GM21786 (cell line): ENCODE results near the gene DHX8.

Source experiments
- ATAC-seq: cut with Tn5 transposase; IDR thresholded peaks from one replicate; pipeline ENCODE4 v1.9.1; 2021; ENCODE audit not compliant: unreplicated experiment

DHX8 gene

DNA sequence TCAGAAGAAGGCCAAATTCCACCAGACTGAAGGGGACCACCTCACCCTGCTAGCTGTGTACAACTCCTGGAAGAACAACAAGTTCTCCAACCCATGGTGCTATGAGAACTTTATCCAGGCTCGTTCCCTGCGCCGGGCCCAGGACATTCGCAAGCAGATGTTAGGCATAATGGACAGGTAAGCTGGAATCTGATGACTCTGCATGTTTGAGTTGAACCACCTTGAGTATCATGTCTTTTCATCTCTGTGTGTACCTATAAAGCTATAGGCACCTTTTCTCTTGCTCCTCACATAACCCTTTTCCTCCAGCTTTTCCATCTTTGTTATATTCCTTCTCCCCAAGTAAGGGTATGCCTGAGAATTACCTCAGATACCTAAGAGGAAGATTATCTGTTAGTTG, 37.6 kb downstream of the DHX8 start:
- ATAC-seq = no peak

DNA sequence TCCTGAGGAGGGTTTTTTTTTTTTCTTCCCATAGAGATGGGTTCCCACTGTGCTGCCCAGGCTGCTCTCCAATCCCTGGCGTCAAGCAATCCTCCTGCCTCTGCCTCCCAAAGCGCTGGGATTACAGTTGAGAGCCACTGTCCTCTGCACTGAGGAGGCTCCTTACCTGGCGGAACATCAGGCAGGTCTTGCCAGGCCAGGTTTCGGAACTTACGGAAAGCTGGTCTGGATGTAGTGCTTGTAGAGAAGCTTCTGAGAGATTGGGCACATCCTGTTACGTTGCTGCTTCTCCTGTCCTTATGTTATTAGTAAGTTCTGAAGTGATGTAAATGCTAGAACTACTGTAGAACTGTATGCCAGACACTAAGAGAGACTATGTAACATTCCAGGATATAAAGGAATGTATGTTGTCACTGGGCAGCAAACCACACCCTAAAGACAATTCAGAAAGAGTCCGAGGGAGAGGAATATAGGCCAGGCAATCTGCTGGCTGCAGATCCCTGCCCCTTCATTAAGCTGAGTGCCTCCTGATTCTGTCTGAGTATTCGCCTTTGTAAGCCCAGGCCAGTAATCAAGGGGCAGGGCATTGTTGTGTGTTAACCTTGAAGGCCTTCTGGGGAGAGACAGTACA, 41.3 kb downstream of the DHX8 start:
- no peak for ATAC-seq

DNA sequence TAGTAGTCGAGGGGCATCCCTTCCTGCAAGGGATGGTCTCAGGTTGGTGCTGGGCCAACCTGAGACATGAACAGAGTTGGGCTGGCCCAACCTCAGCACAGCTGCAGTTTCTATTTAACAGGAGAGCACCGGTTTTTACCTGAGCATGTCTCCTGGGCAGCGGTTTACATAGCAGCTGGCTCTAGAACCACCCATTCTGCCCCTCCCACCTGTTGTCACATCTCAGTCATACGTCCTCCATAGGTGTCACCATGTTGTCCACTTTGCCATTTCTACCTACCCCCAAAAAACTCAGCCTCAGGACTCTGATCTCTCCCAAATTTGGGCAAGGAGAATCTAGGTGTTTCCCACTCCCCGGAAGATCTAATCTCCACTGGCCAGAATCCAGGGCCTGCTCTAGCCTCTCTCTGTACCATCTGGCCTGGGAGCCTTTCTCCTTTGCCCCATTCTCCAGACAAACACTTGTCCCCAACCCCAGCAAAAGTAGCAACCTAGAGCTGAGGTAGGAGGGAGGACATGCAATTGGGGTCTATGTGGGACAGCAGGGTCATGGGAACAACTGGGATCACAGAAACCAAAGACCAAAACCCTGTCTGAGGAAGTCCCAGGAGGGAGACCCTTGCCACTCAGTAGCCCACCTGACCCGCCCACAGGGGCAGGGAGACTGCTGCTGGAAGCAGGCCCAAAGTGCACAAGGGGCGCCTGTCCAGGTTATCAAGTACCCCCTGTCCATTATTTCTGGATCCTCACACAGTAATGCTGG, 43.3 kb downstream of the DHX8 start:
- no peak for ATAC-seq

DNA sequence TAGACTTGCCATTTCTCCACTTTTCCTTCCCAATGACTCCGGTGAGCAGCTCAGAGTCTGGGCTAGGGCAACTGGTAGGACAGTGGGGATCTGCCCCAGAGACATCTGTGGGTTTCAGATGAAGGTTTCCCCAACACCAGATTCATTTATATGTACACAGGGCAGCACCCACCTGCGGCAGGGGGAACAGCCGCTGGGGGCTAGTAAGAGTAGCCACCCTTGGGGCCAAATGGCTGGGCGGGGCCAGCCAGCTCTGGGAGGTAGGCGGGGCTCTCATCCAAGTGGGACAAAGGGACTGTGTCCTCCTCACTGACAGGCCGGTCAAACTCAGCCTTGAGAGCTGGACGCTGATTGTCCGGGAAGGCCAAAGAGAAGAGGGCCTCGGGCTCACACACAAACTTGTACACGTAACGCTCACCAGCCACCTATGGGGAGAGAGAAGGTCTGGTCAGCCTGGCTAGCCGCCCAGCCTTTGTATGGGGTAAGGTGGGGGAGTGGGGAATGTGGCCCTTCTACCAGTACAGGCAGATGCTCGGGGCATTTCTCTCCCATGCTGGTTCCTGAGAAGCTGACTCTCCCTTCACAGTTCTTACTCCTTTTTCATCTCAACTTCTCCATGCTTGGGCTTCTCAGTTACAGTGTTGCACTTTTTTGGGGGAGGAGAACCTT, 44.7 kb downstream of the DHX8 start:
- no peak for ATAC-seq

DNA sequence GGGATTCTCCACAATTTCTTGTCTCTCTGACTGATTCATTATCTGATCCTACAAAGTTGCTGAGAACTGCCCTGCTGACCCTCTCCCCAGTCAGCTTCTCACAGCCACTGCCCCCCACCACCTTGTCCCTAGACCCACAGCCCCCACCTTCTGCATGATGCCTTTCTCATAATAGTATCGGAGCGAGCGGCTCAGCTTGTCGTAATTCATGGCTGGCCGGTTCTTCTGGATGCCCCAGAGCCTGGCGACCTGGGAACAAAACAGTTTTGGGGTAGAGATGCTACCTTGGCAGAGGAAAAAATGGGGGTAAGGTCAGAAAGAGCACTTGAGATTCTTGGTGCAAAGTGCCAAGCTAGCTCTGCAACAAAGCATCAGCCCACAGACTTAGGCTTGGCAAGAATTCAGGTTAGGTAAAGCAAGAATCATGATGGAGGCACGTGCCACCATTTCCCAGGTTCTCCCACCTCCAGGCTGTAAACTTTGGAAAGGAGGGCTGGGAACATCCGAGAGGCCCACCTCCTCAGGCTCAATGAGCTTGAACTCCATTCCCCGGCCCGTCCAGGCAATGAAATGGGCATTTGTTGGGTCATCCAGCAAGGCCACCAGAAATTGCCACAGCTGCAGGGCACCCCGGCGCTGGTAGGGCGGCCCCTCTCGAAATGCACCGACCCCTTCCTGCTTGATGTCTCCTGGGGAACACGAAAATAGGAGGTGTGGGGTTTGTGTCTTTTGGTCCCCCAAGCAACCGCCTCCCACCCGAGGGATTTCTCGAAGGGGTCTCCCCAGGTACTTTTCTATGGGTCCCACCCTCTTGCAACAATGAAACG, 45.4 kb downstream of the DHX8 start:
- ATAC-seq = no peak

DNA sequence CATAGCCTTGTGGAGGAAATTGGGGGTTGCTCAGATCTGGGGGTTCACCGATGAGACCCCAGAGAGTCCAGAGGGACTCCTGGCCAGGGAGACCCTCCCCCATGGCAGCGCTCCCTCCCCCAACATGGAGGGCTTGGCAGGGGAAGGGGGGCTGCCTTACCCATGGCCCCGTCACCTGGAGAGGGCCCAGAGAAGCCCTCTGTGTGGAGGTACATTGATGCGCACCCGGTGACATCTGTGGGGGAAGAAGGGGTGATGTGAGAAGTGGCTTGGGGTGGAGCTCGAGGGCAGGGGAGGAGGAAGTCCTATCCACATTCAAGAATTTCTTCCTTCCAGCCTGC, 46.1 kb downstream of the DHX8 start:
- ATAC-seq = no peak

DNA sequence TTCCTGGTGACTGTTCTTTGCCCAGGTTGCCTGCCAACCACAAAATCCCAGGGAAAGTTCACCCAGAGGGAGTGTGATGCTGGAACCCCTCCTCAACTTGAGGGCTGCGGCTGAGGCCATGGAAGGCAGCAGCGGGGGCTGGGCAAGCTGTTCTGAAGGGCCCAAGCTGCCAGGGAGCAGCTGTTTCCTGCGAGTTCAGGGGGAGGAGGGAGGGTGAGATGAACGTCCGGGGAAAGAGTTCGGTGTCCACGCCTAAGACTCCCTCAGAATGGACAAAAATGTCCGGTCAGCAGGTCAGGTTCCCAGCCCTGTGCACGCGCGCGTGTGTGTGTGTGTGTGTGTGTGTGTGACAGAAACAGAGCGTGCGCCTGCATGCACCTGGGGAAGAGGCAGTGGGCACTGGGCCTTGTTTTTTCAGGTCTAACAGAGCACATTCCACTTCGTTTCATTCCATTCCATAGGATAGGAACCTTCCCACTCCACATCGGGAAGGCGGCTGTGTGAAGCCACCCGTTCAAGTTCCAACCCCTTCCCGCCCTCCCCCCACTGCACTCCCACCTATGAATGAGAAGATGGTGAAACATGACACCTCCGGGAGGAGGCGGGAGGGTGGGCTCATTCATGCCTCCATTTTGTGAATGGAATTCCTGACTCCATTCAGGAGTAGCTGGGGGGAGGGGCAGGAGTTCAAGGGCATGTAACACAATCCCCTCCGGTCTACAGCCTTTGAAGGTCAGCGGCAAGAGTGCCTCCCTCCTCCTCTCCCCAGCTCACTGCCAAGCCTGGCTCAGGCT, 46.7 kb downstream of the DHX8 start:
- ATAC-seq = no peak

DNA sequence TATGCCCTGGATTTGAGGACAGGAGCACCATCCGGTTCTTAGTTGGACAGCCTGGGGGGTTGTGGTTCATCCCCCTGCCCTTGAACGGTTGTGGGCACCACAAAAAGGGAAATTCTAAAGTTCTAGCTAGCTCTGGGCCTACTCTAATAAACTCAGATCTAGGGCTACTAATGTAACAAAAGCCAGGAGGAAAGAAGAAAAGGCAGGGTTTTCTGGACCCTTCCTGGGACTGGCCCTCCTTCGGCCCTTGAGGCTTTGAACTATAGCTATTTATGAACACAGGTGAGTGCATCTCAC, 47.3 kb downstream of the DHX8 start:
- ATAC-seq = no peak

DNA sequence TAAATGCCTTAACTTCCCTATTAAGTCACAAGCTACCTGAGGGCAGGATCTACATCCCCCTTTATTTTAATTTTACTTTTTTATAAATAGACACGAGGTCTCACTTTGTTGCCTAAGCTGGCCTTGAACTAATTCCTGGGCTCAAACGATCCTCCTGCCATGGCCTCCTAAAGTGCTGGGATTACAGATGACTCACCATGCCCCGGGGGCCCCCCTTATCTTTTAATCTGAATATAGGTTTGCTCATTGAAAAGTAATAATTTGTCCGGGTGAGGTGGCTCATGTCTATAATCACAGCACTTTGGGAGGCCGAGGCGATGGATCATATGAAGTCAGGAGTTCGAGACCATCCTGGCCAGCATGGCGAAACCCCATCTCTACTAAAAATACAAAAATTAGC, 48.2 kb downstream of the DHX8 start:
- no peak for ATAC-seq

DNA sequence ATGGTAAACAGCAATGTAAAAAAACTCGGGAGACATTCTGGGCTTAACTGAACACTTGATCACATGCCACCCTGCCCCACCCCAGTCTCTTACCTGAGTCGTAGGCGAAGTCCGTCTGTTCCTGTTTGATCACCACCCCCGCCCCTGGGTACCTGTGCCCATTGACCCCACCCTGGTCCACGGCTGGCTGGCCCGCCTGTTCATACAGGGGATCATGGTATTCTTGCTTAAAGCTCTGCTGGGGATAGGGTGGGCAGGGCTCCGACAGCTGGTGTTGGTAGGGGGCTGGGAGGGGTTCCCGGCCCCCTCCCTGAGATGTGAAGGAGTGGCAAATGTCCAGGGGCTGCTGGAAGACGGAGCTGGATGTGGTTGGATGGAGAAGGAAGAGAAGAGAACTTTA, 48.8 kb downstream of the DHX8 start:
- ATAC-seq = no peak

DNA sequence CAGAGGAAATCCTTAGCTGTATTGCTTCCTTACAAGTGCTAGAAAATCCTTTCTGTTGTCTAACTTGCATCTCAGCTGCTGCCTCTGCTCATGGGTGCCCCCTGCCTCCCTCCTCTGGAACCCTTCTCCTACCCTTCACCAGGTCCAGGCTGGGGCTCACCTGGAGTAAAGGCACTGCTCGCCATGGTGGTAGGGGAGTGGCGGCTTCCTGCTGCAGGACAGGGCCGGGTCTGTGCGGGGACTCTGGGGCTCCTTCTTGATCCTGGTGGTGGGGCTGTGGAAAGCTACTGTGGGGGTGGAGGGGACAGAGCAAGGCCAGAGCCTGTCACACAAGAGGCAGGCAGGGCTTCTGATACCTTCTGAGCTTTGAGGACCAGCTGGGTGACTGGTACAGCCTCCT, 49.9 kb downstream of the DHX8 start:
- no peak for ATAC-seq

DNA sequence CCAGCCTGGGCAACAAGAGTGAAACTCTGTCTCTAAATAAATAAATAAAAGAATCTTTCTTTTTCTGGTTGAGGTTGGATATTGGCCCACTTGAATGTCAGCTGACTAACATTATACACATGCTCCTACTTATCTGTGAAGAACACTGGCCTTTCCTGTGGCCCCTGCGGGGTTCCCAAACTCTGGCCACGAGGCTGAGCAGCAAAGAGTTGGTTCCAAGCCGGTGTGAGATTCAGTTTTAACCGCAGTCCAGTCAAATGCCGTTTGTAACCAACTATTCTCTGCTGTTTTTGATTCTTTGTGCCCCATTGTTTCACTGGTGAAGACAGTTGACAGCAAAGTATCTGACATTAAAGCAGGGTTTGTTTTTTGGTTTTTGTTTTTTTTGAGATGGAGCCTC, 51.1 kb downstream of the DHX8 start:
- no peak for ATAC-seq

DNA sequence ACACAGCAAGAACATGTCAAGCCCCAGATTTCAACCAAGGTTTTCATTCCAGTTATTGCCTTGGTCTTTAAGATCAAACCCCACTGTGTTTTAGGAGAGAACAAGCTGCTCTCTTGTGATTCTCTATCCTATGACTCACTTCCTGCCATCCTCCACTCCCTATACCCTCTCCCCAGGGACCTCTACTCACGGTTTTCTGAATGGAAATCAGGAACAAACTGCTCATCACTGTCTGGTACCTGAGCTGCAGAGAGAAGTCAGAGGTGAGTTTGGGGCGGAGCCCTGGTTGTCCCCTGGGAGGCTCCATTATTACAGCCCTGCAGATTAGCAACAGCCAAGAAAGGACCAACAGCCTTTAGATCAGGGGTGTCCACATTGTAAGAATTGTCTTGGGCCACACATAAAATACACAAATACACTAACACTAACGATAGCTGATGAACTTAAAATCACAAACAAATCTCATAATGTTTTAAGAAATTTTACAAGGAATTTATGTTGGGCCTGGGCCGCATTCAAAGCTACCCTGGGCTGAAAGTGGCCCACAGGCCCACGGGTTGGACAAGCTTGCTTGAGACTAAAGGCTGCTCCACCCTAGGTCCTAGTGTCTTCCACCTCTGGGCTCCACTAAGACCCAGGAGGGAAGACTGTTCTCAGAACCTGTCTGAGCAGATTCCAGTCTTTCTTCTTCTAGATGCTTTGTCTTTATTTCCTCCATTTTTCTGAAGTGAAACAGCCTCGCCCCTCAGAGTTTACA, 52.6 kb downstream of the DHX8 start:
- no peak for ATAC-seq

DNA sequence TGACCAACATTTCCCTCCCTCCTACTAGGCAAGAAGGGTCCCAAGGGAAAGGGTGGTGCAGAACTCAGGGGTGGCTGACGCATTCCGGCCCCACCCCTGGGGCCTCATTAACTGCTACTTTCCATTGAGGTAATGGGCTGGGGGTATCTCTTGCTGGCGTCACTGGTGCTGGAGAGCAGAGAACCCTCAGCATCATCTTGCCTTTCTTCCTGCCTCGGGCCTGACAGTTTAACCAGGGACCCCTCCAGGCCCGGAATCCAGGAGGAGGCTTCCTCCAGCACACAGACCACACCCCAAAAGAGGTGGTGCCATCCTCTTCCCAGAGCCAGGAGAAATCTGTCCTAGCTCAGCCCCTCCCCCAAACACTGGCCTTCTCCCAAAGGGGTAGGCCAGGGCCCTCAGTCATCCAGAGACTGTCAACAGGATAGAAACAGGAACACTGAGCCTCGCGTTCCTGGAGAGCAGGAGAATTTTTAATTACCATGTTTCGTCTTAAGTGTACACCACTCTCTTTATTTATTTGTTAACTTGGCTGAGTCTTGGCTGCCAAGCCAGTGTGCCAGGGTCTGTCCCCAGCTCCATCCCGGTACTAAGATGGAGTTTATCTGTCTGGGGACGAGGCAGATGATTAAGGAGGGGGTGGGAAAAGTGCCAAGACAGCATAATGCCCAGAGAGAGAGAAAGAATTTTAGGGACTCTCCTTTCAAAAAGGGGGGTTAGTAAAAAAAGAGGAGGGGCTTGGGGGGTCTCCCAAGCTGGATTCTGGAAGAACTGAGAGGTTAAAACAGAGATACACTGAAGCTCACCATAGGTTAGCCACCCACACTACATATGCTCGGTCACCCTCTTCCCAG, 57.3 kb downstream of the DHX8 start:
- ATAC-seq = no peak

DNA sequence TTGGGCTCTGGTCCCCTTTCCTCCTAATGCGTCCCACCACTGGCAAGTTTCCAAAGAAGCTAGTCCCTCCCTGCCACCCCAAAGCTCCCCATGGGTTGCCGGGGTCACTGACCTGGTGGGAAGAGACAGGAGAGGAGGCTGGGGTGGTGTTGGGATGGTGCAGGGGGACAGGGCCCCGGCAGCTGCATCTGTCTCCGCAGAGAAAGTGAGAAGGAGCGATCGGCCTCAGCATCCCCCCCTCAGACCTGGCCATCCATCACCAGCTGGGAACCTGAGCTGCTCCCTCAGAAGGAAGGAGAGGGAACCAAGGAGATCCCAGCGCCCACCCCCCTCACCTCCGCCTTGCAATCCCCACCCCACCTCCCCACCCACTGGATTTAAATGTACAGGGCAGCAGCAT, 59.1 kb downstream of the DHX8 start:
- no peak for ATAC-seq

DNA sequence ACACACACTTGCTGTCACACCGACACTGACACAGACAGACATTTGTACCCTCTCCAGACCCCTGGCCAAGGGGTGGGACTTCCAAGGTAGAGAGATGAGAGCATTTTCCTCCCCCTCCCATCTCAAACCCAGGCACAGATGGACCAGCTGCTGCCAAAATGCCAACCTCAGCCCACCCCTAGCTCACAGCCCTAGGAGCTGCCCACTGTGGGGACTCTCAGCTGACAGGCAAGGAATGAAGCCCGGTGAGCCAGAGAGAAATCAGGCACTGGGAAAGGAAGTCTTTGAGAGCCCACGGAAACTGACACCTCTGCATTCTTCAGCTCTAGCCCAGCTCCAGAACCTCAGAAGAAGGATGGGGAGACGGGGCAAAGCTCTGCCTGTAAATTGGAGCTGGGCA, 59.5 kb downstream of the DHX8 start:
- ATAC-seq = no peak

DNA sequence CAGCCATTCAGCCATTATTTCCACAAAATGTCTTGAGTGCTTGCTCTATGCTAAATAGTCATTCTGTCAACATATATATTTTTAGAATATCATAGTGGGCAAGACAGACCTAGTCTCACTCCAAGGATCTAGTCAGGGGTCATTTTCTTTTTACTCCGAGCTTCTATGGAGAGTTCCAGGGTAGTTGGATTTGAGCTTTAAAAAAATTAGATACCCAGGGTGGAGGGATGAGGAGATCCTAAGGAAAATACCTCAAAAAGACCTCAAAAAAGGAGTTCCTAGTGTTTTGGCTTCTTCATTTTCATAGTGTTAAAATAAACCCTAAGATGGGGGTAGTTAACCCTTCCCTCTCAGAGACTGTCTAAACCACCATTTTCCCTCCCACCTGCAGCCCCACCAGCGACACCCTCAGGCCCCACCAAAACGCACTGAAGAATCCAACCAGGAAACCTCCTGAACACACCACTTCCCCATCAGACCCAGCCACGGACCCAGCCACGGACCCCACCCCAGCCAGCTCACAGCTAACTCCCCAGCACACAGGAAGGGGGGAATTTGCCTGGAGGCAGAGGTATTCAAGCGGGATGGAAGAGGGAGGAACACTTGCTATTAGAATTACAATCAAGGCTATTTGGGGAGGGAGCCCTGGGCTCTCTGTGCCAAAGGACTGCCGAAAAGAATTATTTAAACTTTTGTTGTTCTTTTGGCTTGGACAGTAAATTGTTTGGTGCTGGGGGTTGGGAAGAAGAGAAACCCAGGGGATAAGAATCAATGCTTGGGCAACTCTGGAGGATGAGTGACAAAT, 60.2 kb downstream of the DHX8 start:
- ATAC-seq = no peak

DNA sequence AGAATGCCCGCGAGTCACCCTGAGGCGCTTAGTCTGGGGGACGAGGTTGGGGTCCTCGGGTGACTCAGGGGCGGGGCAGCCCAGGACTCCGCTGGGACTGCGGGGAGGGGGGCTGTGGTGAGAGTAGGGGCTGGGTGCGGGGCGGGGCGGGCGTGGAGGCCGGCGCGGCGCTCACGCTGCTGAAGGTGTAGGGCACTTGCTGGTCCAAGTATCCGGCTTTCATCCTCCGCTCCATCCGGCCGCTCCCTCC, 61.5 kb downstream of the DHX8 start:
- no peak for ATAC-seq
